ENCODE measurements around the gene ZNF385C. TPM values are rescaled to one million over a fixed set of nuclear protein-coding genes. Genes with fewer than 3 reads are reported as not detected.
A peak's percentile ranks its signal among the peaks of the same experiment; 100 is the strongest.

ZNF385C gene
- total RNA-seq, 1 donor from 2014 or later = 2.9 TPM

DNA sequence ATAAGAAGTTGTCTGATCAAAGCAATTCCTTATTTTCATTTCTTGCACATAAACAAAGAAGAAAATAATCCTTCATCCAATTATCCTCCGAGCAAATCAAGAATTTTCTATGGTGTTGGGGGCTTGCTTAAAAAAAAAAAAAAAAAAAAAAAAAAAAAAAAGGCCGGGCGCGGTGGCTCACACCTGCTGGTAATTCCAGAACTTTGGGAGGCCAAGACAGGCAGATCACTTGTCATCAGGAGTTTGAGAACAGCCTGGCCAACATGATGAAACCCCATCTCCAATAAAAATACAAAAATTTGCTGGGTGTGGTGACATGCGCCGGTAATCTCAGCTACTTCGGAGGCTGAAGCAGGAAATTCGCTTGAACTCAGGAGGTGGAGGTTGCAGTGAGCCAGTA, 112.4 kb downstream of the ZNF385C start:
- no peak for DNase-seq (ENCODE audit: low spot score in 2 of 2, unreplicated experiment in 2 of 2)
- Mint-ChIP-seq H3K9me3 (no peaks in the 10 kb centered on the region), H3K27me3 (ENCODE audit: low read depth) (no peaks in the 10 kb centered on the region), H3K27ac (no peak overlapping the region), H3K4me3 (no peak overlapping the region), H3K36me3 (peaks cover 45% of the 10 kb centered on the region), H3K4me1 (no peaks in the 10 kb centered on the region)
- TF ChIP-seq CTCF (IDR thresholded peaks at IDR 0.05; ENCODE audit: unreplicated experiment) = no peak

- Mint-ChIP-seq H3K4me3 (no peak overlapping the region), H3K36me3 (peaks cover 52% of the 10 kb centered on the region), H3K27ac (no peak overlapping the region), H3K27me3 (ENCODE audit: low read depth) (no peaks in the 10 kb centered on the region), H3K4me1 (no peaks in the 10 kb centered on the region), H3K9me3 (no peaks in the 10 kb centered on the region)
- no peak for TF ChIP-seq CTCF (IDR thresholded peaks at IDR 0.05; ENCODE audit: unreplicated experiment)
- DNase-seq (ENCODE audit: low spot score in 2 of 2, unreplicated experiment in 2 of 2) = no peak
Observed at GRCh38 chr17:41984454-41984853, 113.8 kb downstream of the ZNF385C start.

- no peak overlapping the region for H3K27ac Mint-ChIP-seq
- no peak overlapping the region for H3K4me3 Mint-ChIP-seq
Observed at GRCh38 chr17:41982026-41982760, 116.1 kb downstream of the ZNF385C start.

GRCh38 chr17:41977991-41978390, 120.3 kb downstream of the ZNF385C start:
- DNase-seq (ENCODE audit: low spot score in 2 of 2, unreplicated experiment in 2 of 2) = no peak
- TF ChIP-seq CTCF (IDR thresholded peaks at IDR 0.05; ENCODE audit: unreplicated experiment) = no peak
- Mint-ChIP-seq H3K27ac (peak overlapping the region; percentile 4), H3K9me3 (no peaks in the 10 kb centered on the region), H3K36me3 (peaks cover 44% of the 10 kb centered on the region), H3K4me3 (no peak overlapping the region), H3K27me3 (ENCODE audit: low read depth) (no peaks in the 10 kb centered on the region), H3K4me1 (peaks cover 6% of the 10 kb centered on the region)

More at GRCh38 chr17:41982026-41982760, 116.1 kb downstream of the ZNF385C start:
- Mint-ChIP-seq H3K27me3 (ENCODE audit: low read depth) (no peaks in the 10 kb centered on the region), H3K36me3 (peaks cover 49% of the 10 kb centered on the region), H3K9me3 (no peaks in the 10 kb centered on the region), H3K4me1 (peaks cover 6% of the 10 kb centered on the region)
- no peak for DNase-seq (ENCODE audit: low spot score in 2 of 2, unreplicated experiment in 2 of 2)
- TF ChIP-seq CTCF (IDR thresholded peaks at IDR 0.05; ENCODE audit: unreplicated experiment) = no peak

DNA sequence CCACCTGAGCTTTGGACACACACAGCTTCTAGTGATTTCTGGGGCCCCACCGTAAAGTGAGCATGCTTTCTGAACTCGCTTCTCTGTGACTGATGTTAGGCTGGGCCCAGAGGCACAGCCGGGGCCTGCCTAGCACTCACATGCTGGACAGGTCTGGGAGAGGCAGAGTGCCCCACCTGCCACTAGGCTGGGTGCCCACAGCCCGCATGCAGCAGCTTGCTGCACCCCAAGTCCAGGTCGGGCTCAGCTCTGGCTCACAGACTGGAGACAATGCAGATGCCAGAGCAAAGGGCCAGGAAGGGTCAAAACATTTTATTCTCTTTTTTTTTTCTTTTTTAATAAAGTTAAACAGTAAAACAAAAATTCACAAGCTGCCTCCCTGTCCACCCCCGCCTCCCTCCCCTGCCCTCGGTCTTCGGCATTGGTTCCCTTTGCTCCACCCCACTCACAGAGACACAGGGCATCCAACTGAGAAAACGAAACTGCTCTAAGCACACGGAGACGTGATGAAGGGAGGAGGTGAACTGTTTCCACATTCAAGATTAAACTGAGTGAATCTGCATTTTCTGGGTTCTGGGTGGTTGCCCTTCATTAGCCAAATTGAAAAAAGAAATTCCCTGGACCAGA, 122.0 kb downstream of the ZNF385C start:
- Mint-ChIP-seq H3K27ac (no peak overlapping the region), H3K27me3 (ENCODE audit: low read depth) (no peaks in the 10 kb centered on the region), H3K4me3 (no peak overlapping the region), H3K4me1 (peaks cover 9% of the 10 kb centered on the region), H3K36me3 (peaks cover 37% of the 10 kb centered on the region), H3K9me3 (no peaks in the 10 kb centered on the region)
- DNase-seq (ENCODE audit: low spot score in 2 of 2, unreplicated experiment in 2 of 2) = no peak
- no peak for TF ChIP-seq CTCF (IDR thresholded peaks at IDR 0.05; ENCODE audit: unreplicated experiment)

Other genes starting within 250 kb of the ZNF385C start
- 21.4 to 22.1 TPM (median 21.9 TPM) in 3 replicates for gene KLHL11, start 233.1 kb downstream of the ZNF385C start, total RNA-seq
- gene ACLY, start 179.5 kb downstream of the ZNF385C start, total RNA-seq = 126 to 133 TPM (median 130 TPM) in 3 replicates
- 1.3 to 2.1 TPM (median 1.7 TPM) in 3 replicates for gene ODAD4, start 167.9 kb downstream of the ZNF385C start, total RNA-seq
- 67.6 to 70.2 TPM (median 68.1 TPM) in 3 replicates for gene CNP, start 131.7 kb downstream of the ZNF385C start, total RNA-seq
- 97.2 to 103 TPM (median 97.7 TPM) in 3 replicates for gene DNAJC7, start 81.0 kb downstream of the ZNF385C start, total RNA-seq
- gene NKIRAS2, start 78.4 kb downstream of the ZNF385C start, total RNA-seq = 47.2 to 49.6 TPM (median 48.1 TPM) in 3 replicates
- gene C17orf113, start 47.9 kb downstream of the ZNF385C start, total RNA-seq = 4.1 to 5.1 TPM (median 4.4 TPM) in 3 replicates
- 10.5 to 11.6 TPM (median 11.3 TPM) in 3 replicates for gene DHX58, start 14.2 kb upstream of the ZNF385C start, total RNA-seq
- 86.2 to 87.5 TPM (median 86.4 TPM) in 3 replicates for gene KAT2A, start 22.9 kb upstream of the ZNF385C start, total RNA-seq
- gene HSPB9, start 24.3 kb upstream of the ZNF385C start, total RNA-seq = 0.18 TPM in 1 of 3 replicates, not detected in the others
- 71.2 to 78.2 TPM (median 73.2 TPM) in 3 replicates for gene RAB5C, start 56.5 kb upstream of the ZNF385C start, total RNA-seq
- 0.11 to 0.25 TPM (median 0.18 TPM) in 3 replicates for gene KCNH4, start 82.7 kb upstream of the ZNF385C start, total RNA-seq
- not detected in 3 replicates for gene HCRT, start 87.0 kb upstream of the ZNF385C start, total RNA-seq
- 9.2 to 10.7 TPM (median 10.2 TPM) in 3 replicates for gene GHDC, start 96.0 kb upstream of the ZNF385C start, total RNA-seq
- gene STAT5B, start 177.9 kb upstream of the ZNF385C start, total RNA-seq = 47.7 to 52.3 TPM (median 50.6 TPM) in 3 replicates
- 9.5 to 11.7 TPM (median 11.2 TPM) in 3 replicates for gene STAT5A, start 190.0 kb upstream of the ZNF385C start, total RNA-seq